HepG2 (cell line): ENCODE results near the gene NTPCR. TPM values are rescaled to one million over a fixed set of nuclear protein-coding genes. Genes with fewer than 3 reads are reported as not detected.

Source experiments
- ATAC-seq: fragments of 200-7000 bp; cut with Tn5 transposase; 3 replicates; pipeline ENCODE4 v1.9.1; 2020; ENCODE audit warnings: mild to moderate bottlenecking, moderate library complexity
- BruUV-seq: library from RNA; stranded (reverse); fragments of 400-500 nt; replicated peaks from 2 replicates; lab custom pipeline; 2021; lab: Mats Ljungman, UMichigan
- CTCF ChIA-PET: fragments of 300-600 bp; formaldehyde crosslinking; extraction: SDS; loops from one replicate; lab custom pipeline; 2021; ENCODE audit warnings: low total read pairs, inconsistent platforms, low intra/inter-chr PET ratio; lab: Yijun Ruan, JAX
- POLR2A ChIA-PET: fragments of 350-600 bp; sonication (Branson Sonifier 250); formaldehyde crosslinking; loops from one replicate; lab custom pipeline; 2020; ENCODE audit warnings: antibody characterized with exemption, inconsistent platforms; lab: Yijun Ruan, JAX
- DNase-seq: peaks from one replicate; pipeline ENCODE4 v3.0.0-alpha.2; 2015; ENCODE audit warnings: low spot score
- FAIRE-seq: peaks from 3 replicates; lab custom pipeline; 2011; peaks lifted over from hg19 to GRCh38; lab: Jason Lieb, UNC
- H2AFZ ChIP-seq: one replicate; pipeline ENCODE4 v1.6.1; 2011; ENCODE audit warnings: low read length, inconsistent platforms
- H3K27ac ChIP-seq: fragments of 300-600 bp; 3 replicates; pipeline ENCODE4 v1.8.0; 2011; ENCODE audit warnings: mixed run types, mild to moderate bottlenecking, mixed read lengths, low read length, inconsistent platforms; ENCODE audit not compliant: insufficient read depth; ENCODE audit errors: extremely low read length
- H3K27me3 ChIP-seq, 2 experiments: fragments of 200-600 bp in 1 of 2; 2 replicates in 1 of 2; 3 replicates in 1 of 2; pipeline versions ENCODE4 v1.6.0 to v1.8.0; 2011; ENCODE audit warnings: low read length in 2 of 2, mild to moderate bottlenecking in 2 of 2, moderate library complexity in 2 of 2, inconsistent platforms in 1 of 2; ENCODE audit not compliant: insufficient read depth in 2 of 2, control insufficient read depth in 1 of 2
- H3K36me3 ChIP-seq, 2 experiments: fragments of 200-600 bp in 1 of 2; replicated peaks in 1 of 2; 2 replicates in 1 of 2; 3 replicates in 1 of 2; pipeline versions ENCODE4 v1.5.1 to v1.8.0; 2011; ENCODE audit warnings: low read length in 2 of 2, inconsistent platforms in 1 of 2; ENCODE audit not compliant: insufficient read depth in 2 of 2, control insufficient read depth in 1 of 2
- H3K4me1 ChIP-seq: 2 replicates; pipeline ENCODE4 v1.5.1; 2012; ENCODE audit warnings: low read length, inconsistent platforms; ENCODE audit not compliant: insufficient read depth
- H3K4me2 ChIP-seq: 2 replicates; pipeline ENCODE4 v1.6.0; 2011; ENCODE audit warnings: low read depth, low read length, inconsistent platforms
- H3K4me3 ChIP-seq, 3 experiments: fragments of 200-600 bp in 1 of 3; sonication (generic), shearing (Covaris generic) in 1 of 3; replicated peaks in 1 of 3; 2 replicates each; pipeline ENCODE4 v1.5.1; 2011 to 2016; ENCODE audit warnings: low read length in 3 of 3, inconsistent platforms in 2 of 3, low read depth in 2 of 3, mild to moderate bottlenecking in 2 of 3, control low read depth in 1 of 3, mixed read lengths in 1 of 3; ENCODE audit not compliant: insufficient read depth in 1 of 3
- H3K79me2 ChIP-seq: one replicate; pipeline ENCODE4 v1.6.1; 2011; ENCODE audit warnings: low read length, inconsistent platforms; ENCODE audit not compliant: insufficient read depth
- H3K9ac ChIP-seq: 2 replicates; pipeline ENCODE4 v1.6.0; 2011; ENCODE audit warnings: mild to moderate bottlenecking, low read depth, low read length, inconsistent platforms; ENCODE audit not compliant: insufficient read depth
- H3K9me3 ChIP-seq: 2 replicates; pipeline ENCODE4 v1.5.1; 2012; ENCODE audit warnings: mild to moderate bottlenecking, low read length
- H4K20me1 ChIP-seq: 2 replicates; pipeline ENCODE4 v1.6.0; 2011; ENCODE audit warnings: inconsistent platforms, mild to moderate bottlenecking, low read length, moderate library complexity; ENCODE audit not compliant: insufficient read depth
- ARHGAP35 ChIP-seq: sonication (generic); formaldehyde crosslinking; IDR thresholded peaks from 2 replicates; pipeline ENCODE4 v1.9.0; 2022; ENCODE audit warnings: mild to moderate bottlenecking, inconsistent platforms, moderate library complexity, missing genetic modification reagents, borderline replicate concordance
- HOXA5 ChIP-seq: sonication (generic); formaldehyde crosslinking; IDR thresholded peaks from 2 replicates; pipeline ENCODE4 v1.4.0; 2020; ENCODE audit warnings: missing genetic modification reagents
- NR0B2 ChIP-seq: sonication (generic); formaldehyde crosslinking; IDR thresholded peaks from 2 replicates; pipeline ENCODE4 v1.4.0; 2020; ENCODE audit warnings: mild to moderate bottlenecking, missing genetic modification reagents
- TOPORS ChIP-seq: sonication (generic); formaldehyde crosslinking; IDR thresholded peaks from 2 replicates; pipeline ENCODE4 v1.8.0; 2023; ENCODE audit warnings: mild to moderate bottlenecking, missing genetic modification reagents
- ZBTB46 ChIP-seq: sonication (generic); formaldehyde crosslinking; IDR thresholded peaks from 2 replicates; pipeline ENCODE4 v1.4.0; 2020; ENCODE audit warnings: mild to moderate bottlenecking, missing genetic modification reagents, borderline replicate concordance
- ZNF180 ChIP-seq: sonication (generic); formaldehyde crosslinking; IDR thresholded peaks from 2 replicates; pipeline ENCODE4 v1.4.0; 2020; ENCODE audit warnings: low read depth, missing genetic modification reagents, borderline replicate concordance
- WGBS: methylation state at CpG from one replicate; pipeline ENCODE4 v1.1.6; 2017; ENCODE audit warnings: low lambda C conversion rate; 5-methylcytosine and 5-hydroxymethylcytosine counted together
- in situ Hi-C: cut with HindIII; loops from 2 replicates; pipeline ENCODE4 v1.10.0; 2017; ENCODE audit warnings: low pct_unique_long_range_greater_than_20kb; ENCODE audit not compliant: extremely low pct_ligation_motif_present
- intact Hi-C: fragments of 100-400 bp; cut with micrococcal nuclease; formaldehyde crosslinking; loops from one replicate; pipeline ENCODE4 v1.10.0; 2022; ENCODE audit not compliant: unreplicated experiment
- polyA plus RNA-seq, 8 experiments: library from polyadenylated mRNA; depleted of rRNA in 3 of 8; stranded (reverse) in 7 of 8; unstranded in 1 of 8; fragments of >200 nt; fragmentation: Illumina TruSeq in 4 of 8; extraction: Trizol in 4 of 8; gene quantifications; 2 replicates each; pipeline versions ENCODE4 v1.2.1 to v1.2.3, GENCODE V29; 2011 to 2016; ENCODE audit warnings: low read depth in 4 of 8, missing spikeins in 1 of 8, mixed read lengths in 1 of 8; ENCODE audit not compliant: insufficient read depth in 1 of 8
- total RNA-seq, 5 experiments: library from RNA; depleted of rRNA; stranded (reverse); fragments of >200 nt; fragmentation: Illumina TruSeq; extraction: Trizol; gene quantifications; 2 replicates each; pipeline ENCODE4 v1.2.3, GENCODE V29; 2016; ENCODE audit warnings: low read depth in 1 of 5
- TF ChIP-seq, protein P1 (sequence below): IDR thresholded peaks from 2 replicates; pipeline ENCODE4 v1.4.0; 2020; ENCODE audit warnings: mild to moderate bottlenecking, missing genetic modification reagents
- TF ChIP-seq, protein P2 (sequence below): sonication (generic); formaldehyde crosslinking; IDR thresholded peaks from 2 replicates; pipeline ENCODE4 v1.4.0; 2020; ENCODE audit warnings: missing genetic modification reagents

NTPCR gene
- total and polyA plus RNA-seq, 2 of the 13 experiments (the other 11 are each of a cell fraction or from before 2014, with no cell fraction given), result 11.7 to 47.0 TPM

- TF ChIP-seq NR0B2 (CRISPR knock-in tag), result no peak
These were observed 68.7 kb downstream of the NTPCR start (continued) for GRCh38 chr1:233019083-233019482.

DNA sequence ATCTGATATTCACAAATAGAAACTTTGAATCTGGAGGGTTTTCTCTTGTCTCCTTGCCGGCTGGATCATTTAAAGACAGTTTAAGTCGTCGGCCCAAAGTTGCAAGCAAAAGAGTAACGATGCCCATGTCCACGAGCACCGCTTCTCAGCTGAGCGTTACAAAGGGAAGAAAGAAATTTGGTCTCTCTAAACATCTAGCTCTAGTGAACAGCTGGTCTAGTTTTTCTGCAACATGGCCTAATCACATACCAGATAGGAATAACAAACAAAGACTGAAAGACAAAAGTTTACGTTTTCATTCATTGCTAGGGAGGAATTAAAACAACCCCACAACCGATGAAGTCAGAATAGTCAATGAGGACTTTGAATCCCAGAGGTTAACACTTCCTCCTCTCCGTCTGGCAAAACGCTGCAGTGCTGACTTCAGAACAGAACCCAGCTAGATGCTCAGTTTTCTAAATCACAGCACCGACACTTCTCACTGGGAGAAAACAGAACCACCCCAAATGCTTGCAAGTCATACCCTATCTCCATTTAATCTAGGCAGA, 69.4 kb downstream of the NTPCR start:
- FAIRE-seq, result no peak

More for the DNA sequence above, 69.4 kb downstream of the NTPCR start:
- CTCF ChIA-PET, result no interaction called here
- DNase-seq (no peak), ATAC-seq (no peak)
- H3K36me3 ChIP-seq, result no peaks in the 10 kb centered on the region
- H3K4me2 ChIP-seq, result no peak overlapping the region
- H3K9ac ChIP-seq, result no peak overlapping the region
- in situ Hi-C loops, result no loop called here
- no peak overlapping the region for H3K4me3 ChIP-seq
- no peaks in the 10 kb centered on the region for H4K20me1 ChIP-seq
- H3K4me1 ChIP-seq, result no peaks in the 10 kb centered on the region
- no TSS peak for BruUV-seq
- intact Hi-C loops, result no loop called here
- H3K27me3 ChIP-seq, result peaks cover 0 to 23% of the 10 kb centered on the region in 2 experiments; a peak in 3 of 5 replicates
- H2AFZ ChIP-seq, result no peak overlapping the region
- POLR2A ChIA-PET, result no interaction called here
- H3K9me3 ChIP-seq, result no peaks in the 10 kb centered on the region
- no peaks in the 10 kb centered on the region for H3K79me2 ChIP-seq
- 29% methylated on average over 12 of the region's 12 CpGs for WGBS
- no peak for TF ChIP-seq TOPORS
- TF ChIP-seq ZBTB46 (CRISPR knock-in tag), result no peak
- no peak for TF ChIP-seq HOXA5 (CRISPR knock-in tag)
- no peak for TF ChIP-seq ARHGAP35
- TF ChIP-seq, protein P1, sequence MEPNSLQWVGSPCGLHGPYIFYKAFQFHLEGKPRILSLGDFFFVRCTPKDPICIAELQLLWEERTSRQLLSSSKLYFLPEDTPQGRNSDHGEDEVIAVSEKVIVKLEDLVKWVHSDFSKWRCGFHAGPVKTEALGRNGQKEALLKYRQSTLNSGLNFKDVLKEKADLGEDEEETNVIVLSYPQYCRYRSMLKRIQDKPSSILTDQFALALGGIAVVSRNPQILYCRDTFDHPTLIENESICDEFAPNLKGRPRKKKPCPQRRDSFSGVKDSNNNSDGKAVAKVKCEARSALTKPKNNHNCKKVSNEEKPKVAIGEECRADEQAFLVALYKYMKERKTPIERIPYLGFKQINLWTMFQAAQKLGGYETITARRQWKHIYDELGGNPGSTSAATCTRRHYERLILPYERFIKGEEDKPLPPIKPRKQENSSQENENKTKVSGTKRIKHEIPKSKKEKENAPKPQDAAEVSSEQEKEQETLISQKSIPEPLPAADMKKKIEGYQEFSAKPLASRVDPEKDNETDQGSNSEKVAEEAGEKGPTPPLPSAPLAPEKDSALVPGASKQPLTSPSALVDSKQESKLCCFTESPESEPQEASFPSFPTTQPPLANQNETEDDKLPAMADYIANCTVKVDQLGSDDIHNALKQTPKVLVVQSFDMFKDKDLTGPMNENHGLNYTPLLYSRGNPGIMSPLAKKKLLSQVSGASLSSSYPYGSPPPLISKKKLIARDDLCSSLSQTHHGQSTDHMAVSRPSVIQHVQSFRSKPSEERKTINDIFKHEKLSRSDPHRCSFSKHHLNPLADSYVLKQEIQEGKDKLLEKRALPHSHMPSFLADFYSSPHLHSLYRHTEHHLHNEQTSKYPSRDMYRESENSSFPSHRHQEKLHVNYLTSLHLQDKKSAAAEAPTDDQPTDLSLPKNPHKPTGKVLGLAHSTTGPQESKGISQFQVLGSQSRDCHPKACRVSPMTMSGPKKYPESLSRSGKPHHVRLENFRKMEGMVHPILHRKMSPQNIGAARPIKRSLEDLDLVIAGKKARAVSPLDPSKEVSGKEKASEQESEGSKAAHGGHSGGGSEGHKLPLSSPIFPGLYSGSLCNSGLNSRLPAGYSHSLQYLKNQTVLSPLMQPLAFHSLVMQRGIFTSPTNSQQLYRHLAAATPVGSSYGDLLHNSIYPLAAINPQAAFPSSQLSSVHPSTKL (CRISPR knock-in tag), result no peak
- no peak for TF ChIP-seq ZNF180 (CRISPR knock-in tag)
- TF ChIP-seq, protein P2, sequence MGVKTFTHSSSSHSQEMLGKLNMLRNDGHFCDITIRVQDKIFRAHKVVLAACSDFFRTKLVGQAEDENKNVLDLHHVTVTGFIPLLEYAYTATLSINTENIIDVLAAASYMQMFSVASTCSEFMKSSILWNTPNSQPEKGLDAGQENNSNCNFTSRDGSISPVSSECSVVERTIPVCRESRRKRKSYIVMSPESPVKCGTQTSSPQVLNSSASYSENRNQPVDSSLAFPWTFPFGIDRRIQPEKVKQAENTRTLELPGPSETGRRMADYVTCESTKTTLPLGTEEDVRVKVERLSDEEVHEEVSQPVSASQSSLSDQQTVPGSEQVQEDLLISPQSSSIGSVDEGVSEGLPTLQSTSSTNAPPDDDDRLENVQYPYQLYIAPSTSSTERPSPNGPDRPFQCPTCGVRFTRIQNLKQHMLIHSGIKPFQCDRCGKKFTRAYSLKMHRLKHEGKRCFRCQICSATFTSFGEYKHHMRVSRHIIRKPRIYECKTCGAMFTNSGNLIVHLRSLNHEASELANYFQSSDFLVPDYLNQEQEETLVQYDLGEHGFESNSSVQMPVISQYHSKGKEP (CRISPR knock-in tag), result no peak
- no peak overlapping the region for H3K27ac ChIP-seq
